H1 (cell line): ENCODE measurements around the gene DUSP11.

Experiments
- EZH2 ChIP-seq: fragments of 200-600 bp; sonication (generic); IDR thresholded peaks from 2 replicates; pipeline ENCODE4 v1.7.1; 2012; ENCODE audit warnings: low read depth, mild to moderate bottlenecking, moderate library complexity, low read length, inconsistent platforms; ENCODE audit not compliant: severe bottlenecking
- JUND ChIP-seq: IDR thresholded peaks from 2 replicates; pipeline ENCODE4 v1.6.1; 2011; ENCODE audit warnings: mild to moderate bottlenecking, improper control_type of control experiment, low read length
- NRF1 ChIP-seq: IDR thresholded peaks from 2 replicates; pipeline ENCODE4 v1.6.1; 2011; ENCODE audit warnings: mild to moderate bottlenecking, low read depth, low read length, improper control_type of control experiment
- POLR2AphosphoS5 ChIP-seq: IDR thresholded peaks from 2 replicates; pipeline ENCODE4 v1.6.1; 2011; ENCODE audit warnings: low read depth, low read length
- RFX5 ChIP-seq: IDR thresholded peaks from 2 replicates; pipeline ENCODE4 v1.6.1; 2011; ENCODE audit warnings: low read depth, low read length, improper control_type of control experiment, borderline replicate concordance
- TBP ChIP-seq: IDR thresholded peaks from 2 replicates; pipeline ENCODE4 v1.6.1; 2011; ENCODE audit warnings: low read depth, low read length, improper control_type of control experiment
- ZNF274 ChIP-seq: IDR thresholded peaks from 2 replicates; pipeline ENCODE4 v1.7.0; 2012; ENCODE audit warnings: low read length, borderline replicate concordance; ENCODE audit errors: extremely low read depth
- TF ChIP-seq, protein P1 (sequence below), 3 experiments: IDR thresholded peaks; 1 replicate in 2 of 3; 2 replicates in 1 of 3; pipeline versions ENCODE4 v1.5.1 to v1.6.1; 2011; ENCODE audit warnings: low read length in 3 of 3, mild to moderate bottlenecking in 3 of 3, inconsistent platforms in 2 of 3, low read depth in 1 of 3, moderate library complexity in 1 of 3; ENCODE audit not compliant: insufficient read depth in 1 of 3; ENCODE audit errors: control extremely low read depth in 1 of 3
- TF ChIP-seq, protein P2 (sequence below): IDR thresholded peaks from 2 replicates; pipeline ENCODE4 v1.6.1; 2012; ENCODE audit warnings: inconsistent platforms

DNA sequence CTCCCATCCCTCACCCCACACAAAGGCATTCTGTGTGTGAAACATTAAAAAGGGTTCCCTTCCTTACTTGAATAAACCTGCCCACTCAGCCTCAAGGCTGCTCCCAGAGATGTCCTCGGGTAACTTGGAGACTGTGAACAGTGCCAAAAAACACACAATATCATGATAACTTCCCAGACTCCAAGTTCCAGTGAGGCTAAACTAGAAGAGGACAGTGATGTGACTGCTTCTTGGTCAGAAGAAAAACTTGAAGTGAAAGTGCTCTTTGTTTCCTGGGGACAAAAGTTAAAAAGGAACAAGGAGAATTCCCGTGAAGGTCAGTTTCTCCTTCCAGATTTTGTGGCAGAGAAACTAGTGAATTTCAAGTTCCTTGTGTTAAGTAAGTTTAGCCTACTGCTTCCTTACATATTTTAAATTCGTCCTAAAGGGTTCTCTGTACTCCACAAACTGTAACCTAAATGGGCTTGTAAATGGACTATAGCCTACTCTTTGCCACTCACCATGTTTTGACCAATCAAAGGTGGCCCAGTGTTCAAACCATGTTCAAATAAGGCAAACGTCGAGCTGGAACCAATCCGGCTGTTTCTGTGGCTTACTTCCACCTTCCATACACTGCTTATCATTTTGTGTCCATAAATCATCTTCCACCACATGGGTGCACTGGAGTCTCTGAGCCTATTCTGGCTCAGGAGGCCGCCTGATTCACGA, 63.2 kb downstream of the DUSP11 start:
- TF ChIP-seq EZH2 (no peak), TBP (no peak), JUND (no peak), RFX5 (no peak), ZNF274 (no peak), POLR2AphosphoS5 (no peak), NRF1 (no peak)
- TF ChIP-seq, protein P1, sequence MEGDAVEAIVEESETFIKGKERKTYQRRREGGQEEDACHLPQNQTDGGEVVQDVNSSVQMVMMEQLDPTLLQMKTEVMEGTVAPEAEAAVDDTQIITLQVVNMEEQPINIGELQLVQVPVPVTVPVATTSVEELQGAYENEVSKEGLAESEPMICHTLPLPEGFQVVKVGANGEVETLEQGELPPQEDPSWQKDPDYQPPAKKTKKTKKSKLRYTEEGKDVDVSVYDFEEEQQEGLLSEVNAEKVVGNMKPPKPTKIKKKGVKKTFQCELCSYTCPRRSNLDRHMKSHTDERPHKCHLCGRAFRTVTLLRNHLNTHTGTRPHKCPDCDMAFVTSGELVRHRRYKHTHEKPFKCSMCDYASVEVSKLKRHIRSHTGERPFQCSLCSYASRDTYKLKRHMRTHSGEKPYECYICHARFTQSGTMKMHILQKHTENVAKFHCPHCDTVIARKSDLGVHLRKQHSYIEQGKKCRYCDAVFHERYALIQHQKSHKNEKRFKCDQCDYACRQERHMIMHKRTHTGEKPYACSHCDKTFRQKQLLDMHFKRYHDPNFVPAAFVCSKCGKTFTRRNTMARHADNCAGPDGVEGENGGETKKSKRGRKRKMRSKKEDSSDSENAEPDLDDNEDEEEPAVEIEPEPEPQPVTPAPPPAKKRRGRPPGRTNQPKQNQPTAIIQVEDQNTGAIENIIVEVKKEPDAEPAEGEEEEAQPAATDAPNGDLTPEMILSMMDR (IDR thresholded peaks at IDR 0.05; ENCODE audit: control extremely low read depth in 1 of 3, insufficient read depth in 1 of 3, low read depth in 1 of 3, low read length in 3 of 3) = no peak
- TF ChIP-seq, protein P2, sequence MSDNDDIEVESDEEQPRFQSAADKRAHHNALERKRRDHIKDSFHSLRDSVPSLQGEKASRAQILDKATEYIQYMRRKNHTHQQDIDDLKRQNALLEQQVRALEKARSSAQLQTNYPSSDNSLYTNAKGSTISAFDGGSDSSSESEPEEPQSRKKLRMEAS = no peak
